OCI-LY7 (cell line): Measurements from ENCODE around the gene LGALS16. TPM values are rescaled to one million over a fixed set of nuclear protein-coding genes. Genes with fewer than 3 reads are reported as not detected.

Experiments used
- BruUV-seq: library from RNA; stranded (reverse); fragments of 400-500 nt; replicated peaks from 2 replicates; lab custom pipeline; 2021; lab: Mats Ljungman, UMichigan
- CTCF ChIA-PET: fragments of 300-600 bp; sonication (Branson Sonifier 250); formaldehyde crosslinking; loops from one replicate; lab custom pipeline; 2022; ENCODE audit warnings: antibody characterized with exemption; ENCODE audit not compliant: unreplicated experiment; lab: Charles Lee
- POLR2A ChIA-PET: fragments of 300-600 bp; sonication (Branson Sonifier 250); formaldehyde crosslinking; loops from one replicate; lab custom pipeline; 2022; ENCODE audit warnings: antibody characterized with exemption; lab: Charles Lee
- DNase-seq: peaks from one replicate; pipeline ENCODE4 v3.0.0-alpha.2; 2015; ENCODE audit warnings: low spot score
- H2AFZ ChIP-seq: fragments of 200-600 bp; sonication (generic), shearing (Covaris generic); 2 replicates; pipeline ENCODE4 v1.6.1; 2014; ENCODE audit warnings: mild to moderate bottlenecking, antibody characterized with exemption, low read length, moderate library complexity
- H3K27ac ChIP-seq: fragments of 200-600 bp; sonication (generic); 2 replicates; pipeline ENCODE4 v1.5.1; 2014; ENCODE audit warnings: mixed run types, low read depth, mild to moderate bottlenecking, moderate library complexity, low read length, inconsistent platforms; ENCODE audit not compliant: poor library complexity, severe bottlenecking
- H3K36me3 ChIP-seq: fragments of 200-600 bp; sonication (generic); 2 replicates; pipeline ENCODE4 v1.6.1; 2014; ENCODE audit warnings: mild to moderate bottlenecking, antibody characterized with exemption, low read length, moderate library complexity, mixed read lengths; ENCODE audit not compliant: insufficient read depth
- H3K4me1 ChIP-seq: fragments of 200-600 bp; sonication (generic); 2 replicates; pipeline ENCODE4 v1.5.1; 2014; ENCODE audit warnings: mild to moderate bottlenecking, low read length; ENCODE audit not compliant: insufficient read depth, poor library complexity, severe bottlenecking
- H3K4me2 ChIP-seq: fragments of 200-600 bp; sonication (generic); 2 replicates; pipeline ENCODE4 v1.6.1; 2014; ENCODE audit warnings: mild to moderate bottlenecking, low read length
- H3K4me3 ChIP-seq: fragments of 200-600 bp; sonication (generic); 2 replicates; pipeline ENCODE4 v1.5.1; 2014; ENCODE audit warnings: mild to moderate bottlenecking, low read depth, low read length; ENCODE audit not compliant: poor library complexity, severe bottlenecking
- H3K79me2 ChIP-seq: fragments of 200-600 bp; sonication (generic); 2 replicates; pipeline ENCODE4 v1.6.1; 2016; ENCODE audit warnings: low read depth, mild to moderate bottlenecking, low read length, moderate library complexity, mixed read lengths; ENCODE audit not compliant: insufficient read depth
- H3K9me2 ChIP-seq: fragments of 200-600 bp; sonication (generic); 2 replicates; pipeline ENCODE4 v1.6.1; 2016; ENCODE audit warnings: mild to moderate bottlenecking, low read length, mixed read lengths; ENCODE audit not compliant: insufficient read depth
- H3K9me3 ChIP-seq: fragments of 200-600 bp; sonication (generic); 2 replicates; pipeline ENCODE4 v1.6.1; 2014; ENCODE audit warnings: mild to moderate bottlenecking, mixed run types, low read length, mixed read lengths
- H4K20me1 ChIP-seq: fragments of 200-600 bp; sonication (generic); 2 replicates; pipeline ENCODE4 v1.6.1; 2014; ENCODE audit warnings: mild to moderate bottlenecking, antibody characterized with exemption, low read length, moderate library complexity, mixed read lengths; ENCODE audit not compliant: insufficient read depth
- EZH2phosphoT487 ChIP-seq: fragments of 200-600 bp; sonication (generic); IDR thresholded peaks from 2 replicates; pipeline ENCODE4 v1.6.1; 2018; ENCODE audit warnings: low read depth, borderline replicate concordance, mild to moderate bottlenecking, mixed run types, antibody characterized with exemption, low read length, moderate library complexity, mixed read lengths
- intact Hi-C: fragments of 100-400 bp; cut with micrococcal nuclease; formaldehyde crosslinking; loops from one replicate; pipeline ENCODE4 v1.10.0; 2022; ENCODE audit not compliant: unreplicated experiment
- total RNA-seq, 2 experiments: library from RNA; depleted of rRNA in 1 of 2; stranded (reverse); fragments of >200 nt in 1 of 2; shearing (Covaris generic) in 1 of 2; gene quantifications; 2 replicates each; pipeline ENCODE4 v1.2.3, GENCODE V29; 2014 to 2022
- TF ChIP-seq, protein P1 (sequence below): fragments of 200-600 bp; sonication (generic); conservative IDR thresholded peaks from 2 replicates; pipeline ENCODE4 v1.5.1; 2014; ENCODE audit warnings: mild to moderate bottlenecking, antibody characterized with exemption, low read length, moderate library complexity, mixed read lengths

LGALS16 gene
- total RNA-seq, 2 experiments from 2014 or later, result not detected

DNA sequence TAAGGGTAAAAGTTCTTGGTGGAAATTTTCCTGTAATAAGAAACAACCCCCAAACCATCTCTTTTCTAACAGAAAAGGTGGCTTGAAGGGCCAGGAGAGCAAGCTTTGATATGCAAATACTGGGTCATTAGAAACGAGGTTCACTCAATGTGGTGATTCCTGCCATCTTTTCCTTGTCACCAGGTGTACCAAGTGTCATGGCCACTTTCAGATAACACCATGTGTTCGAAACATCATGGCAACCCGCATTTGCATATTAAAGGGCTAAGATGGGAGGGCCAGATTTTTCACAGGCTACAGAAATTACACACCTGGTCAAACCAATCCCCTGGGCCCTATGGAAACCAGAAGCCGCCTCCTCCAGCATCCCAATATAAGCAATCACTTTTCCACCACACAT, 15.3 kb downstream of the LGALS16 start:
- H3K4me3 ChIP-seq, result no peak overlapping the region
- no peaks in the 10 kb centered on the region for H3K9me2 ChIP-seq
- no peaks in the 10 kb centered on the region for H3K36me3 ChIP-seq
- no peaks in the 10 kb centered on the region for H3K9me3 ChIP-seq
- no peaks in the 10 kb centered on the region for H3K79me2 ChIP-seq
- intact Hi-C loops, result no loop called here
- no peaks in the 10 kb centered on the region for H3K4me1 ChIP-seq
- CTCF ChIA-PET, result no interaction called here
- TF ChIP-seq, protein P1, sequence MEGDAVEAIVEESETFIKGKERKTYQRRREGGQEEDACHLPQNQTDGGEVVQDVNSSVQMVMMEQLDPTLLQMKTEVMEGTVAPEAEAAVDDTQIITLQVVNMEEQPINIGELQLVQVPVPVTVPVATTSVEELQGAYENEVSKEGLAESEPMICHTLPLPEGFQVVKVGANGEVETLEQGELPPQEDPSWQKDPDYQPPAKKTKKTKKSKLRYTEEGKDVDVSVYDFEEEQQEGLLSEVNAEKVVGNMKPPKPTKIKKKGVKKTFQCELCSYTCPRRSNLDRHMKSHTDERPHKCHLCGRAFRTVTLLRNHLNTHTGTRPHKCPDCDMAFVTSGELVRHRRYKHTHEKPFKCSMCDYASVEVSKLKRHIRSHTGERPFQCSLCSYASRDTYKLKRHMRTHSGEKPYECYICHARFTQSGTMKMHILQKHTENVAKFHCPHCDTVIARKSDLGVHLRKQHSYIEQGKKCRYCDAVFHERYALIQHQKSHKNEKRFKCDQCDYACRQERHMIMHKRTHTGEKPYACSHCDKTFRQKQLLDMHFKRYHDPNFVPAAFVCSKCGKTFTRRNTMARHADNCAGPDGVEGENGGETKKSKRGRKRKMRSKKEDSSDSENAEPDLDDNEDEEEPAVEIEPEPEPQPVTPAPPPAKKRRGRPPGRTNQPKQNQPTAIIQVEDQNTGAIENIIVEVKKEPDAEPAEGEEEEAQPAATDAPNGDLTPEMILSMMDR, result no peak
- TF ChIP-seq EZH2phosphoT487, result no peak
- no peak overlapping the region for H3K4me2 ChIP-seq
- POLR2A ChIA-PET, result no interaction called here
- no TSS peak for BruUV-seq
- no peak for DNase-seq
- H2AFZ ChIP-seq, result no peak overlapping the region
- no peak overlapping the region for H3K27ac ChIP-seq
- no peaks in the 10 kb centered on the region for H4K20me1 ChIP-seq

DNA sequence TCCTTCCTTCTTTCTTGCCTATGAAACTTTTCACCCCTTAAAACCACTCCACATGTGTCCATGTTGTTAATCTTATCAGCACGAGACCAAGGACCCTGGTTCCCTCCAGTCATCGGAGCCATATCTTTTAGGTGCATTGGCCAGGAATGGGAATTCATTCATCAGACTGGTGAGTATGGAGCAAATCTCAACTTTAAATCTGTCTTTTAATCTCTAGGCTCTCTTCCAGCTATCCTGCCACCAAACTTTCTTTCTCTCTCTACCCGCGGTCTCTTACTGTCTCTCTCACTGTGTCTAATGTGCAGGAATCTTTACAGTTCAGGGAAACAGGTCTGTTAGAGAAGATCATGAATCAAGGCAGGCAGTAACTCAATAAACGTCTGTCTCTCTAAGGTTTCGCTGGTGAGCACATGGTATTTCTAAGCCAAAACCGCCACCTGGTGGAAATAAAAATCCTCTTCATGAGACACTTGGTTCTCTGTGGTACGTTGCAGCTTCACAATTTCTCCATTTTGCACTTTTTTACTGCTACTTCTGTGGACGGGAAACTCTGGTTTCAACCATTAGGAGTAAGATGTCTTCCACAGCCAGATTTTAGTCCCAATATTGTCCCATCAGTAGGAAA, 16.1 kb downstream of the LGALS16 start:
- CTCF ChIA-PET, result no interaction called here
- BruUV-seq, result no TSS peak
- POLR2A ChIA-PET, result no interaction called here
- Histone ChIP-seq H4K20me1 (no peaks in the 10 kb centered on the region), H3K9me2 (no peaks in the 10 kb centered on the region), H3K4me1 (no peaks in the 10 kb centered on the region), H3K4me2 (no peak overlapping the region), H3K27ac (no peak overlapping the region), H3K4me3 (no peak overlapping the region), H3K36me3 (no peaks in the 10 kb centered on the region), H2AFZ (no peak overlapping the region), H3K79me2 (no peaks in the 10 kb centered on the region), H3K9me3 (no peaks in the 10 kb centered on the region)
- peak; percentile 73 for DNase-seq
- no peak for TF ChIP-seq EZH2phosphoT487
- TF ChIP-seq, protein P1, result peak; percentile 82
- intact Hi-C loops, result loop anchor here (1.0 kb wide), 1 partner anchor 121 kb away; no protein-coding TSS in a partner anchor

- H3K9me2 ChIP-seq, result no peaks in the 10 kb centered on the region
- DNase-seq, result no peak
- H3K4me2 ChIP-seq, result no peak overlapping the region
- POLR2A ChIA-PET, result no interaction called here
- intact Hi-C loops, result loop anchor here (1.0 kb wide), 1 partner anchor 121 kb away; no protein-coding TSS in a partner anchor
- H3K36me3 ChIP-seq, result no peaks in the 10 kb centered on the region
- no peaks in the 10 kb centered on the region for H3K9me3 ChIP-seq
- no peak overlapping the region for H3K27ac ChIP-seq
- no TSS peak for BruUV-seq
- no peak overlapping the region for H2AFZ ChIP-seq
- no peaks in the 10 kb centered on the region for H3K4me1 ChIP-seq
- H4K20me1 ChIP-seq, result no peaks in the 10 kb centered on the region
- no peak overlapping the region for H3K4me3 ChIP-seq
- TF ChIP-seq EZH2phosphoT487, result no peak
- TF ChIP-seq, protein P1, result no peak
- CTCF ChIA-PET, result no interaction called here
- H3K79me2 ChIP-seq, result no peaks in the 10 kb centered on the region
These were observed 16.8 kb downstream of the LGALS16 start for GRCh38 chr19:39672473-39672872.
